Smooth muscle cell (in vitro differentiated cells): ENCODE results near the gene ATP23. TPM values are rescaled to one million over a fixed set of nuclear protein-coding genes. Genes with fewer than 3 reads are reported as not detected.

ENCODE experiments used
- DNase-seq: peaks from one replicate; lab custom pipeline; 2025; ENCODE audit not compliant: unreplicated experiment; lab: John Stamatoyannopoulos, UW
- H2AFZ ChIP-seq: fragments of 200-600 bp; sonication (generic); 2 replicates; pipeline ENCODE4 v1.6.0; 2016; ENCODE audit warnings: antibody characterized with exemption, low read depth, mild to moderate bottlenecking
- H3F3A ChIP-seq: fragments of 200-600 bp; sonication (generic); 2 replicates; pipeline ENCODE4 v1.6.0; 2017; ENCODE audit warnings: antibody characterized with exemption, low read depth
- H3K27ac ChIP-seq: fragments of 200-600 bp; sonication (generic); 2 replicates; pipeline ENCODE4 v1.5.1; 2016; ENCODE audit warnings: low read depth, mild to moderate bottlenecking
- H3K27me3 ChIP-seq: fragments of 200-600 bp; sonication (generic); 2 replicates; pipeline ENCODE4 v1.6.1; 2016; ENCODE audit warnings: low read depth, mild to moderate bottlenecking
- H3K36me3 ChIP-seq: fragments of 200-600 bp; sonication (generic); 2 replicates; pipeline ENCODE4 v1.5.1; 2016; ENCODE audit warnings: low read depth
- H3K4me1 ChIP-seq: fragments of 200-600 bp; sonication (generic); 2 replicates; pipeline ENCODE4 v1.5.1; 2016; ENCODE audit warnings: low read depth
- H3K4me2 ChIP-seq: fragments of 200-600 bp; sonication (generic); 2 replicates; pipeline ENCODE4 v1.6.0; 2016; ENCODE audit warnings: mild to moderate bottlenecking
- H3K4me3 ChIP-seq: fragments of 200-600 bp; sonication (generic); 2 replicates; pipeline ENCODE4 v1.5.1; 2016; ENCODE audit warnings: mild to moderate bottlenecking
- H3K79me2 ChIP-seq: fragments of 200-600 bp; sonication (generic); 2 replicates; pipeline ENCODE4 v1.6.0; 2016; ENCODE audit warnings: low read depth, mild to moderate bottlenecking
- H3K9ac ChIP-seq: fragments of 200-600 bp; sonication (generic); 2 replicates; pipeline ENCODE4 v1.6.0; 2016; ENCODE audit warnings: low read depth
- H3K9me3 ChIP-seq: fragments of 200-600 bp; sonication (generic); replicated peaks from 2 replicates; pipeline ENCODE4 v1.5.1; 2016; ENCODE audit warnings: low read depth
- H4K20me1 ChIP-seq: fragments of 200-600 bp; sonication (generic); 2 replicates; pipeline ENCODE4 v1.6.0; 2016; ENCODE audit warnings: low read depth
- CTCF ChIP-seq: fragments of 200-600 bp; sonication (generic); IDR thresholded peaks from 2 replicates; pipeline ENCODE4 v1.5.1; 2017; ENCODE audit warnings: borderline replicate concordance, mild to moderate bottlenecking, antibody characterized with exemption; ENCODE audit not compliant: insufficient read depth, poor library complexity, severe bottlenecking
- WGBS: methylation state at CpG from one replicate; pipeline ENCODE4 v1.1.7; 2016; ENCODE audit warnings: low lambda C conversion rate; 5-methylcytosine and 5-hydroxymethylcytosine counted together
- polyA plus RNA-seq: library from polyadenylated mRNA; unstranded; fragments of >200 nt; fragmentation: Nextera tagmentation; extraction: Ambion mirVana; gene quantifications from 2 replicates; pipeline ENCODE4 v1.2.1, GENCODE V29; 2016
- total RNA-seq: library from RNA; depleted of rRNA; stranded (reverse); fragments of >200 nt; gene quantifications from 2 replicates; pipeline ENCODE4 v1.2.3, GENCODE V29; 2014

ATP23 gene
- total and polyA plus RNA-seq, 2 experiments from 2014 or later: 2.7 to 10.4 TPM

GRCh38 chr12:57944313-57945023, 3.1 kb downstream of the ATP23 start:
- no peak for DNase-seq
- Histone ChIP-seq H4K20me1 (no peaks in the 10 kb centered on the region), H3K27me3 (no peaks in the 10 kb centered on the region), H3K9ac (no peak overlapping the region), H2AFZ (no peak overlapping the region), H3K4me2 (no peak overlapping the region), H3K4me1 (no peaks in the 10 kb centered on the region), H3K36me3 (no peaks in the 10 kb centered on the region), H3K4me3 (no peak overlapping the region), H3F3A (no peaks in the 10 kb centered on the region), H3K79me2 (no peaks in the 10 kb centered on the region), H3K27ac (no peak overlapping the region), H3K9me3 (no peaks in the 10 kb centered on the region)
- 92% methylated on average over 4 of the region's 4 CpGs for WGBS
- TF ChIP-seq CTCF: no peak

GRCh38 chr12:57952766-57953165, 11.4 kb downstream of the ATP23 start:
- Histone ChIP-seq H3K27me3 (no peaks in the 10 kb centered on the region), H3K4me3 (no peak overlapping the region), H2AFZ (no peak overlapping the region), H3K4me2 (no peak overlapping the region), H3F3A (no peaks in the 10 kb centered on the region), H3K4me1 (no peaks in the 10 kb centered on the region), H3K79me2 (no peaks in the 10 kb centered on the region), H3K9me3 (no peaks in the 10 kb centered on the region), H3K36me3 (no peaks in the 10 kb centered on the region), H3K27ac (no peak overlapping the region), H4K20me1 (no peaks in the 10 kb centered on the region), H3K9ac (no peak overlapping the region)
- no peak for TF ChIP-seq CTCF
- WGBS: 93% methylated on average over 2 of the region's 2 CpGs
- DNase-seq: no peak

DNA sequence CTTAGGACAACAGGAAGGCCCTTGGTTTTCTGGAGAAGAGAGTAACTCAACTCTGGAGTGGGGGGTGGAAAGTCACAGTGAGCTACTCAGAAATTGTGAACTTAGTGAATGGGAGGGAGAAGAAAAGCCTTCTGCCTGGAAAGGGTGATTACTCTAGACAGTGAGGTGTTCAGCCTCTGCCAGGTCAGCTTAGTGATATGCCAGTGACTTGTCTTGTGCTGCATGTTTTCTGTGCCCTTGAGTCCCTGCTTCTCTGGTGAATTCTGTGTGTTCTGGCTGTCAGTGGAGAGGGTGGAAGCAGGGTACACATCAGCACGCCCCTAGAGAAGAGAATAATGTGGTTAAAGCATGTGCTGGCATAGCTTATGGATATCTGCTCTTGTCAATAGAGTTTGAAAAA, 13.4 kb downstream of the ATP23 start:
- H2AFZ ChIP-seq: no peak overlapping the region
- H3F3A ChIP-seq: no peaks in the 10 kb centered on the region
- no peaks in the 10 kb centered on the region for H3K36me3 ChIP-seq
- H4K20me1 ChIP-seq: no peaks in the 10 kb centered on the region
- no peaks in the 10 kb centered on the region for H3K27me3 ChIP-seq
- H3K4me3 ChIP-seq: no peak overlapping the region
- no peak overlapping the region for H3K9ac ChIP-seq
- no peak for DNase-seq
- H3K9me3 ChIP-seq: no peaks in the 10 kb centered on the region
- no peak overlapping the region for H3K27ac ChIP-seq
- no peaks in the 10 kb centered on the region for H3K4me1 ChIP-seq
- 90% methylated on average over 1 of the region's 1 CpG for WGBS
- no peak overlapping the region for H3K4me2 ChIP-seq
- H3K79me2 ChIP-seq: no peaks in the 10 kb centered on the region
- TF ChIP-seq CTCF: no peak

DNA sequence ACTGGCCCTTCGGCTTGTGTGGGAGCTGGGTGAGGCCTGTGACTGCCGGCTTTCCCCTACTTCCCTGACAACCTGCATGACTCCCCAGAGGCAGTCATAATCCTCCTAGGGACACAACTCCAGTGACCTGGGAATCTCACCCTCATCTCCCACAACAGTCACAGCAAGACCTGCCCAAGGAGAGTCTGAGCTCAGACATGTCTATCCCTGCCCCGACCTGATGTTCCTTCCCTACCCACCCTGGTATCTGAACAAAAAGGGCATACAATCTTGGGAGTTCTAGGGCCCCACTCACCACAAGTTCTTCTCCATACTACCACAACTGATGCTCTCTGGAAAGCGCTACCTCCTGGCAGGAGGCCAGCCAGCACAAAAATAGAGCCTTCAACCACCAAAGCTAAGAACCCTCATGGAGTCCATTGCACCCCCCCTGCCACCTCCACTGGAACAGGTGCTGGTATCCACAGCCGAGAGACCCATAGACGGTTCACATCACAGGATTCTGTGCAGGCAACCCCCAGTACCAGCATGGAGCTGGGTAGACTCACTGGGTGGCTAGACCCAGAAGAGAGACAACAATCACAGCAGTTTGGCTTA, 16.8 kb downstream of the ATP23 start:
- no peak for DNase-seq
- WGBS: 93% methylated on average over 6 of the region's 6 CpGs
- TF ChIP-seq CTCF: no peak

More for the DNA sequence above, 16.8 kb downstream of the ATP23 start:
- Histone ChIP-seq H3F3A (no peaks in the 10 kb centered on the region), H3K36me3 (no peaks in the 10 kb centered on the region), H3K4me2 (no peak overlapping the region), H3K27me3 (no peaks in the 10 kb centered on the region), H3K79me2 (no peaks in the 10 kb centered on the region), H3K9me3 (peaks cover 5% of the 10 kb centered on the region), H3K4me1 (no peaks in the 10 kb centered on the region), H3K9ac (no peak overlapping the region), H2AFZ (no peak overlapping the region), H3K4me3 (no peak overlapping the region), H4K20me1 (no peaks in the 10 kb centered on the region), H3K27ac (no peak overlapping the region)
